HCT116 (cell line): ENCODE measurements around the gene MDP1. TPM values are rescaled to one million over a fixed set of nuclear protein-coding genes. Genes with fewer than 3 reads are reported as not detected.
A peak's percentile ranks its signal among the peaks of the same experiment; 100 is the strongest.

Source experiments
- ATAC-seq: fragments of 200-7000 bp; cut with Tn5 transposase; 2 replicates; pipeline ENCODE4 v1.9.1; 2020; ENCODE audit warnings: mild to moderate bottlenecking, moderate library complexity
- BruUV-seq: library from RNA; stranded (reverse); fragments of 400-500 nt; replicated peaks from 2 replicates; lab custom pipeline; 2021; lab: Mats Ljungman, UMichigan
- CTCF ChIA-PET: fragments of 300-600 bp; sonication (Branson Sonifier 250); formaldehyde crosslinking; loops from one replicate; lab custom pipeline; 2021; ENCODE audit warnings: antibody characterized with exemption; lab: Charles Lee
- POLR2A ChIA-PET: fragments of 300-600, 350-600 bp; sonication (Branson Sonifier 250); formaldehyde crosslinking; loops from one replicate; lab custom pipeline; 2021; ENCODE audit warnings: antibody characterized with exemption; lab: Charles Lee
- RAD21 ChIA-PET, 2 experiments: fragments of 300-600 bp; sonication (Branson Sonifier 250); formaldehyde crosslinking; loops; one replicate each; lab custom pipeline; 2023; ENCODE audit warnings: low total read pairs in 2 of 2; ENCODE audit not compliant: uncharacterized antibody in 2 of 2, unreplicated experiment in 2 of 2, low non-redundant PET in 1 of 2; lab: Charles Lee
- DNase-seq: peaks from one replicate; pipeline ENCODE4 v3.0.0-alpha.2; 2010; ENCODE audit warnings: low read depth, low spot score
- H2AFZ ChIP-seq: fragments of 200-600 bp; shearing (Covaris generic), sonication (generic); 2 replicates; pipeline ENCODE4 v1.6.1; 2017; ENCODE audit warnings: low read depth, mixed run types, mixed read lengths, antibody characterized with exemption, low read length; ENCODE audit not compliant: poor library complexity, severe bottlenecking
- H3K27ac ChIP-seq: 2 replicates; pipeline ENCODE4 v1.5.1; 2012; ENCODE audit warnings: low read depth, low read length
- H3K27me3 ChIP-seq: fragments of 200-600 bp; sonication (generic); 2 replicates; pipeline ENCODE4 v1.6.1; 2016; ENCODE audit warnings: mixed run types, low read length, mixed read lengths; ENCODE audit not compliant: insufficient read depth
- H3K36me3 ChIP-seq, 2 experiments: fragments of 200-500 bp in 1 of 2; fragments of 200-600 bp in 1 of 2; sonication (Bioruptor generic) in 1 of 2; sonication (generic) in 1 of 2; 2 replicates each; pipeline versions ENCODE4 v1.5.1 to v1.6.1; 2014 to 2016; ENCODE audit warnings: low read length in 2 of 2, inconsistent platforms in 1 of 2, mixed read lengths in 1 of 2, mixed run types in 1 of 2; ENCODE audit not compliant: insufficient read depth in 2 of 2, control insufficient read depth in 1 of 2
- H3K4me1 ChIP-seq, 2 experiments: fragments of 200-600 bp in 1 of 2; sonication (generic) in 1 of 2; 2 replicates each; pipeline versions ENCODE4 v1.5.1 to v1.6.1; 2012 to 2017; ENCODE audit warnings: low read length in 2 of 2, inconsistent platforms in 1 of 2, mild to moderate bottlenecking in 1 of 2, mixed read lengths in 1 of 2, mixed run types in 1 of 2, moderate library complexity in 1 of 2; ENCODE audit not compliant: insufficient read depth in 2 of 2, control insufficient read depth in 1 of 2
- H3K4me2 ChIP-seq: fragments of 200-600 bp; sonication (generic); 2 replicates; pipeline ENCODE4 v1.6.1; 2017; ENCODE audit warnings: mixed run types, low read length, mixed read lengths
- H3K4me3 ChIP-seq, 2 experiments: fragments of 200-600 bp in 1 of 2; sonication (generic) in 1 of 2; replicated peaks in 1 of 2; 2 replicates each; pipeline ENCODE4 v1.5.1; 2011 to 2016; ENCODE audit warnings: low read length in 2 of 2, control low read depth in 1 of 2, low read depth in 1 of 2, mild to moderate bottlenecking in 1 of 2, mixed read lengths in 1 of 2, mixed run types in 1 of 2
- H3K79me2 ChIP-seq: fragments of 200-600 bp; sonication (generic); 2 replicates; pipeline ENCODE4 v1.6.1; 2017; ENCODE audit warnings: mild to moderate bottlenecking, mixed run types, low read length, moderate library complexity, mixed read lengths; ENCODE audit not compliant: insufficient read depth
- H3K9ac ChIP-seq: fragments of 200-600 bp; sonication (generic); 2 replicates; pipeline ENCODE4 v1.6.1; 2016; ENCODE audit warnings: low read length, mixed read lengths
- H3K9me2 ChIP-seq: fragments of 200-600 bp; sonication (generic), shearing (Covaris generic); 2 replicates; pipeline ENCODE4 v1.6.1; 2017; ENCODE audit warnings: mixed run types, mild to moderate bottlenecking, moderate library complexity; ENCODE audit not compliant: insufficient read depth
- H3K9me3 ChIP-seq, 2 experiments: fragments of 200-500 bp in 1 of 2; fragments of 200-600 bp in 1 of 2; sonication (Bioruptor generic) in 1 of 2; sonication (generic) in 1 of 2; 2 replicates each; pipeline ENCODE4 v1.6.1; 2014 to 2017; ENCODE audit warnings: low read length in 2 of 2, mixed read lengths in 2 of 2, inconsistent platforms in 1 of 2, low read depth in 1 of 2, mild to moderate bottlenecking in 1 of 2, mixed run types in 1 of 2, moderate library complexity in 1 of 2; ENCODE audit not compliant: control insufficient read depth in 1 of 2, insufficient read depth in 1 of 2
- H4K20me1 ChIP-seq: fragments of 200-600 bp; sonication (generic), shearing (Covaris generic); 2 replicates; pipeline ENCODE4 v1.6.1; 2017; ENCODE audit warnings: mixed run types, mild to moderate bottlenecking, moderate library complexity; ENCODE audit not compliant: insufficient read depth
- CTCF ChIP-seq, 3 experiments: fragments of 200-600 bp in 1 of 3; sonication (generic) in 1 of 3; IDR thresholded peaks in 2 of 3; conservative IDR thresholded peaks in 1 of 3; 2 replicates each; pipeline ENCODE4 v1.5.1; 2012 to 2017; ENCODE audit warnings: low read depth in 2 of 3, low read length in 2 of 3, antibody characterized with exemption in 1 of 3, borderline replicate concordance in 1 of 3, control low read depth in 1 of 3, mild to moderate bottlenecking in 1 of 3, mixed read lengths in 1 of 3, mixed run types in 1 of 3, moderate library complexity in 1 of 3; ENCODE audit not compliant: insufficient read depth in 1 of 3
- EGR1 ChIP-seq: IDR thresholded peaks from 2 replicates; pipeline ENCODE4 v1.6.1; 2012; ENCODE audit warnings: low read depth
- ELF1 ChIP-seq: IDR thresholded peaks from 2 replicates; pipeline ENCODE4 v1.6.1; 2012; ENCODE audit warnings: low read depth, borderline replicate concordance
- EZH2phosphoT487 ChIP-seq: fragments of 200-600 bp; IDR thresholded peaks from 2 replicates; pipeline ENCODE4 v1.6.1; 2018; ENCODE audit warnings: antibody characterized with exemption, borderline replicate concordance
- FOSL1 ChIP-seq: IDR thresholded peaks from 2 replicates; pipeline ENCODE4 v1.6.1; 2012; ENCODE audit warnings: low read depth
- JUND ChIP-seq: IDR thresholded peaks from 2 replicates; pipeline ENCODE4 v1.6.1; 2012
- MAX ChIP-seq: IDR thresholded peaks from 2 replicates; pipeline ENCODE4 v1.6.1; 2012
- POLR2A ChIP-seq: IDR thresholded peaks from 2 replicates; pipeline ENCODE4 v1.7.0; 2011; ENCODE audit warnings: borderline replicate concordance; ENCODE audit not compliant: insufficient read depth, insufficient read length; ENCODE audit errors: extremely low read depth
- RAD21 ChIP-seq: IDR thresholded peaks from 2 replicates; pipeline ENCODE4 v1.6.1; 2012; ENCODE audit warnings: low read depth, mild to moderate bottlenecking
- REST ChIP-seq: IDR thresholded peaks from 2 replicates; pipeline ENCODE4 v1.6.1; 2012; ENCODE audit warnings: low read depth
- SIN3A ChIP-seq: IDR thresholded peaks from 2 replicates; pipeline ENCODE4 v1.6.1; 2012; ENCODE audit warnings: low read depth
- SP1 ChIP-seq: IDR thresholded peaks from 2 replicates; pipeline ENCODE4 v1.6.1; 2012; ENCODE audit warnings: low read depth
- SRF ChIP-seq: IDR thresholded peaks from 2 replicates; pipeline ENCODE4 v1.6.1; 2012; ENCODE audit warnings: low read depth
- YY1 ChIP-seq: IDR thresholded peaks from 2 replicates; pipeline ENCODE4 v1.6.1; 2011; ENCODE audit warnings: low read length, low read depth, moderate library complexity, mild to moderate bottlenecking; ENCODE audit not compliant: insufficient replicate concordance; ENCODE audit errors: extremely low read depth
- ZBTB33 ChIP-seq: IDR thresholded peaks from 2 replicates; pipeline ENCODE4 v1.6.1; 2011; ENCODE audit warnings: mild to moderate bottlenecking, low read length, moderate library complexity; ENCODE audit not compliant: insufficient replicate concordance; ENCODE audit errors: extremely low read depth
- ZFX ChIP-seq: fragments of 450-650 bp; IDR thresholded peaks from 2 replicates; pipeline ENCODE4 v1.6.1; 2017
- ZNF274 ChIP-seq: fragments of 200-500 bp; sonication (Bioruptor generic); IDR thresholded peaks from 2 replicates; pipeline ENCODE4 v1.6.1; 2014; ENCODE audit warnings: mild to moderate bottlenecking, low read depth, low read length, inconsistent platforms
- intact Hi-C: fragments of 100-400 bp; cut with micrococcal nuclease; formaldehyde crosslinking; loops from 2 replicates; pipeline ENCODE4 v1.10.0; 2022
- total RNA-seq: library from RNA; stranded (reverse); gene quantifications from one replicate; pipeline ENCODE4 v1.2.1, GENCODE V29; 2021; ENCODE audit not compliant: unreplicated experiment

MDP1 gene
- total RNA-seq, 1 experiment from 2014 or later, result 15.9 TPM

DNA sequence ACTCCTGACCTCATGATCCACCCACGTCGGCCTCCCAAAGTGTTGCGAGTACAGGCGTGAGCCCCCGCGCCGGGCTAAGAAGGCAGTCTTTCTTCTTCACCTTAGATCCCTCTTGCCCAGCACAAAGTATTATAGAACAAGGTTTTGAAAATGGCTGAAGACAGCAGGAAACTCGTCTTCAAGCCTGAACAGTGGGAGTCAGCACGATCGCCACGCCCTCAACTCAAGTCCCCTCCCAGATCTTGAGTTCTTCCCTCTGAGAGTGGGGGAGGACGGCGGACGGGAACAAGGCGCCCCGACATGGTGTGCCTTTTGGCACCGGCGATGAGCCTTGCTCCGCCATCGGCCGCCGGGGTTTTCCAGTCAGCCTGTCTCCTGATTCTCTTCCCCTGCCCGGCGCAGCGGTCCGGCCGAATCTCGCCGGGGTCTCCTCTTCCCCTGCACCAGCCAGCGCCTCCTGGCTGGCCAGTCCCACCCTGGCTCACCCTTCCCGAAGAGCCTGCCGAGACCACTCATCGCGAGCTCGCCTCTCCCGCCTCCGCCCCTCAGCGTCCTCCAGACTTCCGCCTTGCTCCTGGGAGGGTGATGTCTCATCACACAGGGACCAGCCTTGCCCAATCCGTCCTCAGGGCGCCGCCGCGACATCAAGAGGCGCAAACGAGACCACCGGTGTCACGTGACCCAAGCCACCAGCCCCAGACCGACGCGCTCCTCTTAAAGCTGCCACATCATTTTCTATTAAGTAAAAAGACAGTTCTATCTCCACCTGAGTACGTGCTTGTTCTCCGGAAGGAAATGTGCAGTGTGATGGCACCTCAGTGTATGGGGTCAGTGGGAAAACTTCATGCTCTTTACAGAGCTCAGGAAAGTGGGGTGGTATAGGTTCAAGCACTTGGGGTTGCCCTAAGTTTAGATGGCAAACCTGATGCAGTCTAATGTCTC lies 2.7 kb downstream of the MDP1 start, which contains the start of gene CHMP4A:
Gene CHMP4A (minus strand): TSS at position 565 of the 942 bp plus-strand sequence. CDS start 49 bp downstream, at position 516.
- Histone ChIP-seq H3K9me2 (no peaks in the 10 kb centered on the region), H3K4me3 (peak within 1 kb of the TSS; percentile 51 to 89), H3K4me1 (peaks cover 22 to 29% of the 10 kb centered on the region in 2 experiments), H3K36me3 (peaks cover 9 to 18% of the 10 kb centered on the region in 2 experiments; a peak in 2 of 4 replicates), H3K9ac (peak within 1 kb of the TSS; percentile 96), H2AFZ (no peak within 1 kb of the TSS), H3K4me2 (peak within 1 kb of the TSS; percentile 87), H4K20me1 (no peaks in the 10 kb centered on the region), H3K27me3 (no peaks in the 10 kb centered on the region), H3K9me3 (no peaks in the 10 kb centered on the region), H3K79me2 (peaks cover 11% of the 10 kb centered on the region; the same call in 1 of the 2 replicates), H3K27ac (peak within 1 kb of the TSS; percentile 96)
- ChIA-PET POLR2A (interaction anchor here (0.7 to 1.5 kb wide), 10 partner anchors 13 to 218 kb away, joined by 3 to 8 read pairs (median 4); partner anchors contain the start of genes DHRS1, IPO4, IRF9 and NOP9), CTCF (interaction anchor here (0.6 to 2.6 kb wide), 7 partner anchors 29 to 155 kb away, joined by 3 to 9 read pairs (median 4); partner anchors contain the start of genes CIDEB, IRF9 and TINF2), RAD21 (interaction anchor here in 1 of 2 experiments (1.0 kb wide), 1 partner anchor 30 kb away, joined by 3 read pairs; the partner anchor contains the start of gene TINF2)
- DNase-seq (peak; percentile 95), ATAC-seq (peak; percentile 89)
- intact Hi-C loops, result loop anchor here (5.0 to 10.0 kb wide), 2 partner anchors 101 to 222 kb away; partner anchors contain the start of genes DCAF11 and NRL
- BruUV-seq, result no TSS peak
- TF ChIP-seq ELF1 (peak; percentile 95), YY1 (no peak), RAD21 (no peak), SRF (peak; percentile 82), SP1 (peak; percentile 93), ZFX (no peak), POLR2A (peak; percentile 77), FOSL1 (no peak), ZBTB33 (peak; percentile 85), ZNF274 (no peak), EGR1 (peak; percentile 67; the same call in 1 of the 2 replicates), REST (no peak), EZH2phosphoT487 (no peak), MAX (peak; percentile 89), SIN3A (peak; percentile 85), JUND (no peak; the same call in 1 of the 2 replicates), CTCF (IDR thresholded peaks at IDR 0.05 in 2 of 3, conservative IDR thresholded peaks at IDR 0.05 in 1 of 3; ENCODE audit: borderline replicate concordance in 1 of 3, insufficient read depth in 1 of 3, low read depth in 2 of 3, low read length in 2 of 3) (0 out of 6 replicates have a peak, but pooled peaks of 1 of the 3 experiments have one; percentile 12)
